ENCODE data around the gene EGFR. TPM values are rescaled to one million over a fixed set of nuclear protein-coding genes. Genes with fewer than 3 reads are reported as not detected.

Gene EGFR
- total RNA-seq, 1 experiment from 2014 or later: 50.0 TPM

- CTCF ChIA-PET: no interaction called here
- no peaks in the 10 kb centered on the region for H3K4me1 ChIP-seq (ENCODE audit: insufficient read depth, low read length)
- no peaks in the 10 kb centered on the region for H3K9me3 ChIP-seq (ENCODE audit: low read length)
- BruUV-seq (replicated peaks): no TSS peak
- peak; percentile 11 for DNase-seq
- H3K79me2 ChIP-seq (ENCODE audit: low read length): no peaks in the 10 kb centered on the region
- TF ChIP-seq EZH2 (IDR thresholded peaks at IDR 0.05; ENCODE audit: low read length, unreplicated experiment) (no peak), EZH2phosphoT487 (IDR thresholded peaks at IDR 0.05; ENCODE audit: borderline replicate concordance, low read length) (no peak)
- TF ChIP-seq, protein P1, sequence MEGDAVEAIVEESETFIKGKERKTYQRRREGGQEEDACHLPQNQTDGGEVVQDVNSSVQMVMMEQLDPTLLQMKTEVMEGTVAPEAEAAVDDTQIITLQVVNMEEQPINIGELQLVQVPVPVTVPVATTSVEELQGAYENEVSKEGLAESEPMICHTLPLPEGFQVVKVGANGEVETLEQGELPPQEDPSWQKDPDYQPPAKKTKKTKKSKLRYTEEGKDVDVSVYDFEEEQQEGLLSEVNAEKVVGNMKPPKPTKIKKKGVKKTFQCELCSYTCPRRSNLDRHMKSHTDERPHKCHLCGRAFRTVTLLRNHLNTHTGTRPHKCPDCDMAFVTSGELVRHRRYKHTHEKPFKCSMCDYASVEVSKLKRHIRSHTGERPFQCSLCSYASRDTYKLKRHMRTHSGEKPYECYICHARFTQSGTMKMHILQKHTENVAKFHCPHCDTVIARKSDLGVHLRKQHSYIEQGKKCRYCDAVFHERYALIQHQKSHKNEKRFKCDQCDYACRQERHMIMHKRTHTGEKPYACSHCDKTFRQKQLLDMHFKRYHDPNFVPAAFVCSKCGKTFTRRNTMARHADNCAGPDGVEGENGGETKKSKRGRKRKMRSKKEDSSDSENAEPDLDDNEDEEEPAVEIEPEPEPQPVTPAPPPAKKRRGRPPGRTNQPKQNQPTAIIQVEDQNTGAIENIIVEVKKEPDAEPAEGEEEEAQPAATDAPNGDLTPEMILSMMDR (conservative IDR thresholded peaks at IDR 0.05; ENCODE audit: low read depth, low read length): no peak
- peaks cover 62% of the 10 kb centered on the region for H3K36me3 ChIP-seq (ENCODE audit: low read depth, low read length)
- POLR2A ChIA-PET (ENCODE audit: unreplicated experiment): no interaction called here
- intact Hi-C loops (cut with micrococcal nuclease): no loop called here
- H3F3A ChIP-seq (ENCODE audit: low read length, unreplicated experiment): no peaks in the 10 kb centered on the region
- no peak overlapping the region for H2AFZ ChIP-seq (ENCODE audit: low read length)
- no peak overlapping the region for H3K4me3 ChIP-seq (ENCODE audit: low read length)
- H3K27me3 ChIP-seq (ENCODE audit: low read length): no peaks in the 10 kb centered on the region
- no peak for ATAC-seq
- H3K9me2 ChIP-seq (replicated peaks; ENCODE audit: low read length): no peaks in the 10 kb centered on the region
- no peak overlapping the region for H3K9ac ChIP-seq (ENCODE audit: low read length)
- H3K27ac ChIP-seq (ENCODE audit: low read length): no peak overlapping the region
- no peak overlapping the region for H3K4me2 ChIP-seq (ENCODE audit: low read length)
- H4K20me1 ChIP-seq (ENCODE audit: low read length): no peaks in the 10 kb centered on the region
Measured at GRCh38 chr7:55206235-55207029, 187.6 kb downstream of the EGFR start.

- H3K4me1 ChIP-seq (ENCODE audit: insufficient read depth, low read length): no peaks in the 10 kb centered on the region
- H3K9me3 ChIP-seq (ENCODE audit: low read length): no peaks in the 10 kb centered on the region
- H3F3A ChIP-seq (ENCODE audit: low read length, unreplicated experiment): no peaks in the 10 kb centered on the region
- no peak overlapping the region for H3K4me3 ChIP-seq (ENCODE audit: low read length)
- no peak for TF ChIP-seq EZH2 (IDR thresholded peaks at IDR 0.05; ENCODE audit: low read length, unreplicated experiment)
- no peak for TF ChIP-seq EZH2phosphoT487 (IDR thresholded peaks at IDR 0.05; ENCODE audit: borderline replicate concordance, low read length)
- TF ChIP-seq, protein P1 (conservative IDR thresholded peaks at IDR 0.05; ENCODE audit: low read depth, low read length): no peak
- ChIA-PET CTCF (no interaction called here), POLR2A (ENCODE audit: unreplicated experiment) (no interaction called here)
- no peak overlapping the region for H2AFZ ChIP-seq (ENCODE audit: low read length)
- no peaks in the 10 kb centered on the region for H3K79me2 ChIP-seq (ENCODE audit: low read length)
- H3K9me2 ChIP-seq (replicated peaks; ENCODE audit: low read length): no peaks in the 10 kb centered on the region
- no peak overlapping the region for H3K27ac ChIP-seq (ENCODE audit: low read length)
- BruUV-seq (replicated peaks): no TSS peak
- H3K27me3 ChIP-seq (ENCODE audit: low read length): no peaks in the 10 kb centered on the region
- H3K9ac ChIP-seq (ENCODE audit: low read length): no peak overlapping the region
- intact Hi-C loops (cut with micrococcal nuclease): no loop called here
- no peaks in the 10 kb centered on the region for H4K20me1 ChIP-seq (ENCODE audit: low read length)
- no peak for ATAC-seq
- H3K4me2 ChIP-seq (ENCODE audit: low read length): no peak overlapping the region
- no peak for DNase-seq
- peaks cover 55% of the 10 kb centered on the region for H3K36me3 ChIP-seq (ENCODE audit: low read depth, low read length)
Measured at GRCh38 chr7:55207436-55208125, 188.8 kb downstream of the EGFR start.

DNA sequence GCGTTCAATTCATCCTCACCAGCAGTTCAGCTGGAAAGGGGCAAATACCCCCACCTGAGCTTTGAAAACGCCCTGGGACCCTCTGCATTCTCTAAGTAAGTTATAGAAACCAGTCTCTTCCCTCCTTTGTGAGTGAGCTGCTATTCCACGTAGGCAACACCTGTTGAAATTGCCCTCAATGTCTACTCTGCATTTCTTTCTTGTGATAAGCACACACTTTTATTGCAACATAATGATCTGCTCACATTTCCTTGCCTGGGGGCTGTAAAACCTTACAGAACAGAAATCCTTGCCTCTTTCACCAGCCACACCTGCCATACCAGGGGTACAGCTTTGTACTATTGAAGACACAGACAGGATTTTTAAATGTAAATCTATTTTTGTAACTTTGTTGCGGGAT, 190.5 kb downstream of the EGFR start:
- Histone ChIP-seq H3K9me3 (ENCODE audit: low read length) (no peaks in the 10 kb centered on the region), H3K27ac (ENCODE audit: low read length) (no peak overlapping the region), H2AFZ (ENCODE audit: low read length) (no peak overlapping the region), H3K9ac (ENCODE audit: low read length) (no peak overlapping the region), H3K79me2 (ENCODE audit: low read length) (no peaks in the 10 kb centered on the region), H3K4me2 (ENCODE audit: low read length) (no peak overlapping the region), H3F3A (ENCODE audit: low read length, unreplicated experiment) (no peaks in the 10 kb centered on the region), H4K20me1 (ENCODE audit: low read length) (no peaks in the 10 kb centered on the region), H3K9me2 (replicated peaks; ENCODE audit: low read length) (no peaks in the 10 kb centered on the region), H3K4me3 (ENCODE audit: low read length) (no peak overlapping the region), H3K4me1 (ENCODE audit: insufficient read depth, low read length) (no peaks in the 10 kb centered on the region), H3K36me3 (ENCODE audit: low read depth, low read length) (peaks cover 42% of the 10 kb centered on the region), H3K27me3 (ENCODE audit: low read length) (no peaks in the 10 kb centered on the region)
- TF ChIP-seq EZH2phosphoT487 (IDR thresholded peaks at IDR 0.05; ENCODE audit: borderline replicate concordance, low read length): no peak
- no peak for TF ChIP-seq EZH2 (IDR thresholded peaks at IDR 0.05; ENCODE audit: low read length, unreplicated experiment)
- TF ChIP-seq, protein P1 (conservative IDR thresholded peaks at IDR 0.05; ENCODE audit: low read depth, low read length): no peak
- ATAC-seq: no peak
- no peak for DNase-seq
- CTCF ChIA-PET: no interaction called here
- no TSS peak for BruUV-seq (replicated peaks)
- intact Hi-C loops (cut with micrococcal nuclease): no loop called here
- POLR2A ChIA-PET (ENCODE audit: unreplicated experiment): interaction anchor here (0.7 kb wide), 1 partner anchor 25 kb away, joined by 3 read pairs; no protein-coding TSS in a partner anchor
